ENCODE data around the gene DMAP1.

- no peak for TF ChIP-seq EZH2 (IDR thresholded peaks at IDR 0.05)
- TF ChIP-seq CTCF (IDR thresholded peaks at IDR 0.05 in 2 of 3, conservative IDR thresholded peaks at IDR 0.05 in 1 of 3; ENCODE audit: borderline replicate concordance in 1 of 3, insufficient read depth in 1 of 3, low read depth in 2 of 3, low read length in 2 of 3), result no peak
- no peak for TF ChIP-seq EGR1 (IDR thresholded peaks at IDR 0.05; ENCODE audit: low read depth)
- no peak for TF ChIP-seq POLR2A (IDR thresholded peaks at IDR 0.05; ENCODE audit: borderline replicate concordance, extremely low read depth, insufficient read depth, insufficient read length)
- no peak for TF ChIP-seq SRF (IDR thresholded peaks at IDR 0.05; ENCODE audit: low read depth)
- no peak for TF ChIP-seq RAD21 (IDR thresholded peaks at IDR 0.05; ENCODE audit: low read depth)
- TF ChIP-seq MAX (IDR thresholded peaks at IDR 0.05), result no peak
- no peak for TF ChIP-seq REST (IDR thresholded peaks at IDR 0.05; ENCODE audit: low read depth)
Observed at GRCh38 chr1:44174630-44175029, 38.6 kb upstream of the DMAP1 start.

Data from HCT116 (cell line).